ENCODE measurements around the gene SHROOM3.

SHROOM3 gene

GRCh38 chr4:76572224-76572623 is 137.2 kb downstream of the SHROOM3 start:
- no peak for TF ChIP-seq CTCF (IDR thresholded peaks at IDR 0.05; ENCODE audit: borderline replicate concordance, control extremely low read depth, extremely low read depth, insufficient read depth, missing control alignments)
- no peak for DNase-seq (ENCODE audit: low spot score)
- in situ Hi-C loops (cut with MboI; ENCODE audit: low sequenced_read_pairs, unreplicated experiment): no loop called here

- DNase-seq (ENCODE audit: low spot score): no peak
- no peak for TF ChIP-seq CTCF (IDR thresholded peaks at IDR 0.05; ENCODE audit: borderline replicate concordance, control extremely low read depth, extremely low read depth, insufficient read depth, missing control alignments)
- in situ Hi-C loops (cut with MboI; ENCODE audit: low sequenced_read_pairs, unreplicated experiment): no loop called here
These were observed 141.8 kb downstream of the SHROOM3 start for GRCh38 chr4:76576824-76577223.

GRCh38 chr4:76578002-76578560 is 143.1 kb downstream of the SHROOM3 start:
- no peak for TF ChIP-seq CTCF (IDR thresholded peaks at IDR 0.05; ENCODE audit: borderline replicate concordance, control extremely low read depth, extremely low read depth, insufficient read depth, missing control alignments)
- in situ Hi-C loops (cut with MboI; ENCODE audit: low sequenced_read_pairs, unreplicated experiment): no loop called here
- no peak for DNase-seq (ENCODE audit: low spot score)

GRCh38 chr4:76579596-76580375 is 144.8 kb downstream of the SHROOM3 start:
- in situ Hi-C loops (cut with MboI; ENCODE audit: low sequenced_read_pairs, unreplicated experiment): no loop called here
- DNase-seq (ENCODE audit: low spot score): no peak
- no peak for TF ChIP-seq CTCF (IDR thresholded peaks at IDR 0.05; ENCODE audit: borderline replicate concordance, control extremely low read depth, extremely low read depth, insufficient read depth, missing control alignments)

- in situ Hi-C loops (cut with MboI; ENCODE audit: low sequenced_read_pairs, unreplicated experiment): no loop called here
- TF ChIP-seq CTCF (IDR thresholded peaks at IDR 0.05; ENCODE audit: borderline replicate concordance, control extremely low read depth, extremely low read depth, insufficient read depth, missing control alignments): no peak
These were observed 146.3 kb downstream of the SHROOM3 start for GRCh38 chr4:76581077-76581962.

GRCh38 chr4:76582074-76582816 is 147.2 kb downstream of the SHROOM3 start:
- in situ Hi-C loops (cut with MboI; ENCODE audit: low sequenced_read_pairs, unreplicated experiment): no loop called here
- no peak for DNase-seq (ENCODE audit: low spot score)
- no peak for TF ChIP-seq CTCF (IDR thresholded peaks at IDR 0.05; ENCODE audit: borderline replicate concordance, control extremely low read depth, extremely low read depth, insufficient read depth, missing control alignments)

More at GRCh38 chr4:76581077-76581962, 146.3 kb downstream of the SHROOM3 start:
- DNase-seq (ENCODE audit: low spot score): no peak

Measured in GM13976 (cell line).